ENCODE results near the gene HSPD1. TPM values are rescaled to one million over a fixed set of nuclear protein-coding genes. Genes with fewer than 3 reads are reported as not detected.
A peak's percentile ranks its signal among the peaks of the same experiment; 100 is the strongest.

Gene HSPD1
- total RNA-seq, 4 donors from 2014 or later = 76.8 to 258 (median 161) TPM

GRCh38 chr2:197504000-197504399 lies 4.4 kb upstream of the HSPD1 start:
- H3K4me1 ChIP-seq = peaks cover 0 to 4% of the 10 kb centered on the region in 2 donors
- H3K9me3 ChIP-seq = no peaks in the 10 kb centered on the region
- no peak for DNase-seq
- no peak overlapping the region for H3K4me3 ChIP-seq
- no peak overlapping the region for H3K27ac ChIP-seq
- intact Hi-C loops (cut with DNase I; ENCODE audit: low total_unique reads) = no loop called here
- no peaks in the 10 kb centered on the region for H3K36me3 ChIP-seq
- TF ChIP-seq, protein P1, sequence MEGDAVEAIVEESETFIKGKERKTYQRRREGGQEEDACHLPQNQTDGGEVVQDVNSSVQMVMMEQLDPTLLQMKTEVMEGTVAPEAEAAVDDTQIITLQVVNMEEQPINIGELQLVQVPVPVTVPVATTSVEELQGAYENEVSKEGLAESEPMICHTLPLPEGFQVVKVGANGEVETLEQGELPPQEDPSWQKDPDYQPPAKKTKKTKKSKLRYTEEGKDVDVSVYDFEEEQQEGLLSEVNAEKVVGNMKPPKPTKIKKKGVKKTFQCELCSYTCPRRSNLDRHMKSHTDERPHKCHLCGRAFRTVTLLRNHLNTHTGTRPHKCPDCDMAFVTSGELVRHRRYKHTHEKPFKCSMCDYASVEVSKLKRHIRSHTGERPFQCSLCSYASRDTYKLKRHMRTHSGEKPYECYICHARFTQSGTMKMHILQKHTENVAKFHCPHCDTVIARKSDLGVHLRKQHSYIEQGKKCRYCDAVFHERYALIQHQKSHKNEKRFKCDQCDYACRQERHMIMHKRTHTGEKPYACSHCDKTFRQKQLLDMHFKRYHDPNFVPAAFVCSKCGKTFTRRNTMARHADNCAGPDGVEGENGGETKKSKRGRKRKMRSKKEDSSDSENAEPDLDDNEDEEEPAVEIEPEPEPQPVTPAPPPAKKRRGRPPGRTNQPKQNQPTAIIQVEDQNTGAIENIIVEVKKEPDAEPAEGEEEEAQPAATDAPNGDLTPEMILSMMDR (IDR thresholded peaks at IDR 0.05) = no peak
- no peak for TF ChIP-seq POLR2A (IDR thresholded peaks at IDR 0.05)
- H3K27me3 ChIP-seq = no peaks in the 10 kb centered on the region

- TF ChIP-seq POLR2A (IDR thresholded peaks at IDR 0.05) = no peak
- TF ChIP-seq, protein P1 (IDR thresholded peaks at IDR 0.05) = no peak
- peak overlapping the region in 1 of 2 donors; percentile 99 for H3K27ac ChIP-seq
- intact Hi-C loops (cut with DNase I; ENCODE audit: low total_unique reads) = no loop called here
- H3K36me3 ChIP-seq = no peaks in the 10 kb centered on the region
- no peak overlapping the region for H3K4me3 ChIP-seq
- DNase-seq = no peak
- no peaks in the 10 kb centered on the region for H3K9me3 ChIP-seq
- peaks cover 0 to 10% of the 10 kb centered on the region in 2 donors for H3K4me1 ChIP-seq
- H3K27me3 ChIP-seq = no peaks in the 10 kb centered on the region
These were observed 3.0 kb upstream of the HSPD1 start for GRCh38 chr2:197502685-197503084.

GRCh38 chr2:197502201-197502600 lies 2.6 kb upstream of the HSPD1 start:
- Histone ChIP-seq H3K9me3 (no peaks in the 10 kb centered on the region), H3K27ac (peak overlapping the region in 1 of 2 donors; percentile 99), H3K4me3 (no peak overlapping the region), H3K27me3 (no peaks in the 10 kb centered on the region), H3K36me3 (no peaks in the 10 kb centered on the region), H3K4me1 (peaks cover 0 to 14% of the 10 kb centered on the region in 2 donors)
- intact Hi-C loops (cut with DNase I; ENCODE audit: low total_unique reads) = no loop called here
- TF ChIP-seq, protein P1 (IDR thresholded peaks at IDR 0.05) = no peak
- TF ChIP-seq POLR2A (IDR thresholded peaks at IDR 0.05) = no peak
- no peak for DNase-seq

GRCh38 chr2:197500503-197501131 lies 977 bp upstream of the HSPD1 start:
- Histone ChIP-seq H3K4me3 (peak overlapping the region; percentile 80 to 90), H3K27ac (peak overlapping the region; percentile 97 to 99), H3K9me3 (no peaks in the 10 kb centered on the region), H3K36me3 (no peaks in the 10 kb centered on the region), H3K4me1 (peaks cover 0 to 14% of the 10 kb centered on the region in 2 donors), H3K27me3 (no peaks in the 10 kb centered on the region)
- TF ChIP-seq, protein P1 (IDR thresholded peaks at IDR 0.05) = no peak
- DNase-seq = no peak
- intact Hi-C loops (cut with DNase I; ENCODE audit: low total_unique reads) = no loop called here

GRCh38 chr2:197498937-197499593 lies 575 bp downstream of the HSPD1 start:
- peak; percentile 40 for DNase-seq
- Histone ChIP-seq H3K9me3 (no peaks in the 10 kb centered on the region), H3K27ac (peak overlapping the region; percentile 97 to 99), H3K36me3 (no peaks in the 10 kb centered on the region), H3K4me1 (peaks cover 0 to 14% of the 10 kb centered on the region in 2 donors), H3K4me3 (peak overlapping the region; percentile 80 to 90), H3K27me3 (no peaks in the 10 kb centered on the region)
- intact Hi-C loops (cut with DNase I; ENCODE audit: low total_unique reads) = loop anchor here (10.0 kb wide), 1 partner anchor 64 kb away; the partner anchor contains the start of gene SF3B1
- TF ChIP-seq POLR2A (IDR thresholded peaks at IDR 0.05) = peak in 1 of 2 donors; percentile 22
- TF ChIP-seq, protein P1 (IDR thresholded peaks at IDR 0.05) = no peak

Measured in uterus (tissue), 4 donors.